ENCODE measurements around the gene TMEM243.
"Not testable (repeated sequence)": the region's sequence is repeated elsewhere in the genome, so short reads cannot be mapped to it uniquely, and the experiment has no call there.

TMEM243 gene

GRCh38 chr7:87209295-87209924, 10.1 kb downstream of the TMEM243 start:
- Histone ChIP-seq H3K9me2 (replicated peaks; ENCODE audit: insufficient read depth, low read length) (no peaks in the 10 kb centered on the region), H3K4me2 (ENCODE audit: low read depth, low read length, poor library complexity, severe bottlenecking) (no peak overlapping the region), H2AFZ (ENCODE audit: low read depth, low read length, severe bottlenecking) (no peak overlapping the region), H3K9me3 (ENCODE audit: insufficient read depth, low read length) (peaks cover 26% of the 10 kb centered on the region; the same call in 1 of the 2 replicates), H3K4me3 (ENCODE audit: insufficient read depth, low read length, poor library complexity, severe bottlenecking) (no peak overlapping the region), H3K27me3 (ENCODE audit: low read length) (no peaks in the 10 kb centered on the region), H3K79me2 (ENCODE audit: insufficient read depth, low read length) (peaks cover 100% of the 10 kb centered on the region), H3K9ac (ENCODE audit: low read length) (no peak overlapping the region), H3K27ac (ENCODE audit: low read depth, low read length) (no peak overlapping the region), H3F3A (ENCODE audit: insufficient read depth) (peaks cover 7% of the 10 kb centered on the region), H3K36me3 (ENCODE audit: low read length) (peaks cover 73% of the 10 kb centered on the region), H4K20me1 (ENCODE audit: low read depth, low read length) (peaks cover 34% of the 10 kb centered on the region)
- TF ChIP-seq EZH2phosphoT487 (conservative IDR thresholded peaks at IDR 0.05; ENCODE audit: low read length) (no peak), CTCF (IDR thresholded peaks at IDR 0.05; ENCODE audit: insufficient read depth, low read length, poor library complexity, severe bottlenecking) (no peak)

- Histone ChIP-seq H3K79me2 (ENCODE audit: insufficient read depth, low read length) (peaks cover 100% of the 10 kb centered on the region), H3K4me2 (ENCODE audit: low read depth, low read length, poor library complexity, severe bottlenecking) (no peak overlapping the region), H3K9me3 (ENCODE audit: insufficient read depth, low read length) (peaks cover 27% of the 10 kb centered on the region; the same call in 1 of the 2 replicates), H3K4me3 (ENCODE audit: insufficient read depth, low read length, poor library complexity, severe bottlenecking) (no peak overlapping the region), H4K20me1 (ENCODE audit: low read depth, low read length) (peaks cover 25% of the 10 kb centered on the region; the same call in 1 of the 2 replicates), H3K9me2 (replicated peaks; ENCODE audit: insufficient read depth, low read length) (no peaks in the 10 kb centered on the region), H3K9ac (ENCODE audit: low read length) (no peak overlapping the region), H3F3A (ENCODE audit: insufficient read depth) (peaks cover 25% of the 10 kb centered on the region), H3K27me3 (ENCODE audit: low read length) (no peaks in the 10 kb centered on the region), H3K36me3 (ENCODE audit: low read length) (peaks cover 73% of the 10 kb centered on the region), H2AFZ (ENCODE audit: low read depth, low read length, severe bottlenecking) (no peak overlapping the region), H3K27ac (ENCODE audit: low read depth, low read length) (no peak overlapping the region)
- TF ChIP-seq CTCF (IDR thresholded peaks at IDR 0.05; ENCODE audit: insufficient read depth, low read length, poor library complexity, severe bottlenecking) = no peak
- no peak for TF ChIP-seq EZH2phosphoT487 (conservative IDR thresholded peaks at IDR 0.05; ENCODE audit: low read length)
Measured at GRCh38 chr7:87206361-87206760, 13.2 kb downstream of the TMEM243 start.

- not testable (repeated sequence) for H3K9ac ChIP-seq (ENCODE audit: low read length); H3K27me3 ChIP-seq (ENCODE audit: low read length); H3K9me2 ChIP-seq (replicated peaks; ENCODE audit: insufficient read depth, low read length); H3K4me3 ChIP-seq (ENCODE audit: insufficient read depth, low read length, poor library complexity, severe bottlenecking); H2AFZ ChIP-seq (ENCODE audit: low read depth, low read length, severe bottlenecking); H3K27ac ChIP-seq (ENCODE audit: low read depth, low read length); H3K4me2 ChIP-seq (ENCODE audit: low read depth, low read length, poor library complexity, severe bottlenecking)
- Histone ChIP-seq H3K79me2 (ENCODE audit: insufficient read depth, low read length) (peaks cover 100% of the 10 kb centered on the region), H3K36me3 (ENCODE audit: low read length) (peaks cover 69% of the 10 kb centered on the region), H3K9me3 (ENCODE audit: insufficient read depth, low read length) (peaks cover 27% of the 10 kb centered on the region; the same call in 1 of the 2 replicates), H4K20me1 (ENCODE audit: low read depth, low read length) (peaks cover 24% of the 10 kb centered on the region; the same call in 1 of the 2 replicates), H3F3A (ENCODE audit: insufficient read depth) (peaks cover 32% of the 10 kb centered on the region)
Measured at GRCh38 chr7:87205701-87206100, 13.8 kb downstream of the TMEM243 start.

- Histone ChIP-seq H3K27me3 (ENCODE audit: low read length) (no peaks in the 10 kb centered on the region), H3F3A (ENCODE audit: insufficient read depth) (peaks cover 40% of the 10 kb centered on the region), H3K9me2 (replicated peaks; ENCODE audit: insufficient read depth, low read length) (no peaks in the 10 kb centered on the region), H3K27ac (ENCODE audit: low read depth, low read length) (no peak overlapping the region), H2AFZ (ENCODE audit: low read depth, low read length, severe bottlenecking) (no peak overlapping the region), H4K20me1 (ENCODE audit: low read depth, low read length) (peaks cover 28% of the 10 kb centered on the region; the same call in 1 of the 2 replicates), H3K9me3 (ENCODE audit: insufficient read depth, low read length) (peaks cover 27% of the 10 kb centered on the region; the same call in 1 of the 2 replicates), H3K4me3 (ENCODE audit: insufficient read depth, low read length, poor library complexity, severe bottlenecking) (no peak overlapping the region), H3K36me3 (ENCODE audit: low read length) (peaks cover 71% of the 10 kb centered on the region), H3K9ac (ENCODE audit: low read length) (no peak overlapping the region), H3K79me2 (ENCODE audit: insufficient read depth, low read length) (peaks cover 100% of the 10 kb centered on the region), H3K4me2 (ENCODE audit: low read depth, low read length, poor library complexity, severe bottlenecking) (no peak overlapping the region)
- TF ChIP-seq EZH2phosphoT487 (conservative IDR thresholded peaks at IDR 0.05; ENCODE audit: low read length) (no peak), CTCF (IDR thresholded peaks at IDR 0.05; ENCODE audit: insufficient read depth, low read length, poor library complexity, severe bottlenecking) (no peak)
Measured at GRCh38 chr7:87204933-87205332, 14.6 kb downstream of the TMEM243 start.

GRCh38 chr7:87203929-87204328, 15.6 kb downstream of the TMEM243 start:
- peaks cover 100% of the 10 kb centered on the region for H3K79me2 ChIP-seq (ENCODE audit: insufficient read depth, low read length)
- H3F3A ChIP-seq (ENCODE audit: insufficient read depth) = peaks cover 48% of the 10 kb centered on the region
- peaks cover 69% of the 10 kb centered on the region for H3K36me3 ChIP-seq (ENCODE audit: low read length)
- H3K9me3 ChIP-seq (ENCODE audit: insufficient read depth, low read length) = peaks cover 27% of the 10 kb centered on the region; the same call in 1 of the 2 replicates
- H3K4me2 ChIP-seq (ENCODE audit: low read depth, low read length, poor library complexity, severe bottlenecking); H3K9ac ChIP-seq (ENCODE audit: low read length); H3K4me3 ChIP-seq (ENCODE audit: insufficient read depth, low read length, poor library complexity, severe bottlenecking); H3K27ac ChIP-seq (ENCODE audit: low read depth, low read length); H3K9me2 ChIP-seq (replicated peaks; ENCODE audit: insufficient read depth, low read length); H2AFZ ChIP-seq (ENCODE audit: low read depth, low read length, severe bottlenecking); H3K27me3 ChIP-seq (ENCODE audit: low read length): not testable (repeated sequence)
- peaks cover 38% of the 10 kb centered on the region; the same call in 1 of the 2 replicates for H4K20me1 ChIP-seq (ENCODE audit: low read depth, low read length)

All from SU-DHL-6 (cell line).